HEK293 (cell line): Measurements from ENCODE around the gene ZNF577.

Experiments used
- TCF7L2 ChIP-seq: IDR thresholded peaks from 2 replicates; pipeline ENCODE4 v1.6.1; 2011; ENCODE audit warnings: low read depth, mild to moderate bottlenecking, inconsistent platforms, low read length, moderate library complexity, borderline replicate concordance
- YY1 ChIP-seq: fragments of 450-650 bp; formaldehyde crosslinking; IDR thresholded peaks from 2 replicates; pipeline ENCODE4 v1.5.1; 2018; ENCODE audit warnings: missing biosample characterization, missing genetic modification characterization
- ZNF175 ChIP-seq: fragments of 450-650 bp; formaldehyde crosslinking; IDR thresholded peaks from 2 replicates; pipeline ENCODE4 v1.5.1; 2016; ENCODE audit warnings: missing biosample characterization, missing genetic modification characterization
- ZNF302 ChIP-seq: fragments of 450-650 bp; formaldehyde crosslinking; IDR thresholded peaks from 2 replicates; pipeline ENCODE4 v1.5.1; 2016; ENCODE audit warnings: missing biosample characterization, missing genetic modification characterization, low read depth

DNA sequence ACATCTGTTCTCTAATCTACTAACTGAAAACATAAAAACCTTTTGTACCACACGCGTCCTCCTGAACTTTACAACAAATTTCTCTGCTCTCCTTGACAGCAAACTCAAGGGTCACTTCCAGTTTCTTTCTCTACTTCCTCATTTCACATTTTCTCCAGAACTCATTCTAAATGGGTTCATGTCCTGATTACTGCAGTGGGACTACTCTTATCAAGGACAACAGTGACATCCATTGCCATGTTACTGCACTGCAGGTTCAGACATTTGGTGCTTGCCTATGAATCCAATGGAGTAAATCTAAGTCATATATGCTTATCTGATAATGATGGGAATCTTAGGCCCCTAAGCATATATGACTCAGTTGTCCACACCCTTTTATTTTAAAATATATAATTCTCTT is 57.5 kb downstream of the ZNF577 start:
- no peak for TF ChIP-seq TCF7L2
- TF ChIP-seq ZNF302 (tag by site-specific recombination) = no peak
- TF ChIP-seq ZNF175 (tag by site-specific recombination) = no peak
- no peak for TF ChIP-seq YY1 (tag by site-specific recombination)
